HepG2 (cell line): ENCODE results near the gene CHD9. TPM values are rescaled to one million over a fixed set of nuclear protein-coding genes. Genes with fewer than 3 reads are reported as not detected.

Source experiments
- CAMTA2 ChIP-seq: sonication (generic); formaldehyde crosslinking; IDR thresholded peaks from 2 replicates; pipeline ENCODE4 v1.4.0; 2020; ENCODE audit warnings: mild to moderate bottlenecking, missing genetic modification reagents, borderline replicate concordance
- CC2D1A ChIP-seq: sonication (generic); formaldehyde crosslinking; IDR thresholded peaks from 2 replicates; pipeline ENCODE4 v1.8.1; 2023; ENCODE audit warnings: mild to moderate bottlenecking, missing genetic modification reagents
- CENPX ChIP-seq: sonication (generic); formaldehyde crosslinking; IDR thresholded peaks from 2 replicates; pipeline ENCODE4 v1.9.0; 2021; ENCODE audit warnings: mild to moderate bottlenecking, missing genetic modification reagents, moderate library complexity
- GPN1 ChIP-seq: sonication (generic); formaldehyde crosslinking; IDR thresholded peaks from 2 replicates; pipeline ENCODE4 v1.5.1; 2020; ENCODE audit warnings: missing genetic modification reagents, borderline replicate concordance
- HNF4G ChIP-seq, 2 experiments: sonication (generic) in 1 of 2; formaldehyde crosslinking in 1 of 2; IDR thresholded peaks; 2 replicates each; pipeline versions ENCODE4 v1.4.0 to v1.6.1; 2011 to 2020; ENCODE audit warnings: borderline replicate concordance in 2 of 2, low read depth in 2 of 2, mild to moderate bottlenecking in 2 of 2, low read length in 1 of 2, missing genetic modification reagents in 1 of 2, moderate library complexity in 1 of 2
- MTA3 ChIP-seq: sonication (generic); formaldehyde crosslinking; IDR thresholded peaks from 2 replicates; pipeline ENCODE4 v1.4.0; 2020; ENCODE audit warnings: missing genetic modification reagents
- NPAS2 ChIP-seq: sonication (generic); formaldehyde crosslinking; IDR thresholded peaks from 2 replicates; pipeline ENCODE4 v1.8.0; 2022; ENCODE audit warnings: mild to moderate bottlenecking, missing genetic modification reagents, borderline replicate concordance
- NR2F2 ChIP-seq: IDR thresholded peaks from 2 replicates; pipeline ENCODE4 v1.6.1; 2012; ENCODE audit warnings: low read depth, inconsistent platforms, borderline replicate concordance
- RBM39 ChIP-seq: fragments of 200-400 bp; formaldehyde crosslinking; IDR thresholded peaks from one replicate; pipeline ENCODE4 v1.6.1; 2018; ENCODE audit warnings: antibody characterized with exemption, mild to moderate bottlenecking, low read depth, low read length; ENCODE audit not compliant: poor library complexity, severe bottlenecking
- SATB2 ChIP-seq: sonication (generic); formaldehyde crosslinking; IDR thresholded peaks from 2 replicates; pipeline ENCODE4 v1.5.0; 2020; ENCODE audit warnings: missing genetic modification reagents
- SP1 ChIP-seq, 2 experiments: fragments of 450-650 bp in 1 of 2; sonication (generic) in 1 of 2; formaldehyde crosslinking in 1 of 2; IDR thresholded peaks; 2 replicates each; pipeline versions ENCODE4 v1.4.0 to v1.6.1; 2016 to 2020; ENCODE audit warnings: missing genetic modification reagents in 1 of 2
- ZMYM2 ChIP-seq: sonication (generic); formaldehyde crosslinking; IDR thresholded peaks from 2 replicates; pipeline ENCODE4 v1.8.0; 2022; ENCODE audit warnings: mild to moderate bottlenecking, missing genetic modification reagents
- ZNF207 ChIP-seq: fragments of 450-650 bp; IDR thresholded peaks from 2 replicates; pipeline ENCODE4 v1.6.1; 2016; ENCODE audit warnings: antibody characterized with exemption, borderline replicate concordance
- ZNF720 ChIP-seq: sonication (generic); formaldehyde crosslinking; IDR thresholded peaks from 2 replicates; pipeline ENCODE4 v1.4.0; 2020; ENCODE audit warnings: missing genetic modification reagents
- ZNF772 ChIP-seq: sonication (generic); formaldehyde crosslinking; IDR thresholded peaks from 2 replicates; pipeline ENCODE4 v1.5.0; 2020; ENCODE audit warnings: mild to moderate bottlenecking, missing genetic modification reagents
- ZSCAN21 ChIP-seq: sonication (generic); formaldehyde crosslinking; IDR thresholded peaks from 2 replicates; pipeline ENCODE4 v1.8.0; 2022; ENCODE audit warnings: mild to moderate bottlenecking, missing genetic modification reagents, moderate library complexity, borderline replicate concordance
- polyA plus RNA-seq, 8 experiments: library from polyadenylated mRNA; depleted of rRNA in 3 of 8; stranded (reverse) in 7 of 8; unstranded in 1 of 8; fragments of >200 nt; fragmentation: Illumina TruSeq in 4 of 8; extraction: Trizol in 4 of 8; gene quantifications; 2 replicates each; pipeline versions ENCODE4 v1.2.1 to v1.2.3, GENCODE V29; 2011 to 2016; ENCODE audit warnings: low read depth in 4 of 8, missing spikeins in 1 of 8, mixed read lengths in 1 of 8; ENCODE audit not compliant: insufficient read depth in 1 of 8
- total RNA-seq, 5 experiments: library from RNA; depleted of rRNA; stranded (reverse); fragments of >200 nt; fragmentation: Illumina TruSeq; extraction: Trizol; gene quantifications; 2 replicates each; pipeline ENCODE4 v1.2.3, GENCODE V29; 2016; ENCODE audit warnings: low read depth in 1 of 5
- TF ChIP-seq, protein P1 (sequence below): sonication (generic); formaldehyde crosslinking; IDR thresholded peaks from 2 replicates; pipeline ENCODE4 v1.4.0; 2020; ENCODE audit warnings: mild to moderate bottlenecking, low read depth, missing genetic modification reagents
- TF ChIP-seq, protein P2 (sequence below): IDR thresholded peaks from 2 replicates; pipeline ENCODE4 v1.6.1; 2018; ENCODE audit warnings: missing genetic modification reagents, mild to moderate bottlenecking, missing compliant biosample characterization
- TF ChIP-seq, protein P3 (sequence below): sonication (generic); formaldehyde crosslinking; IDR thresholded peaks from 2 replicates; pipeline ENCODE4 v1.9.0; 2021; ENCODE audit warnings: missing genetic modification reagents, borderline replicate concordance

The CHD9 gene
- total and polyA plus RNA-seq, 2 of the 13 experiments (the other 11 are each of a cell fraction or from before 2014, with no cell fraction given): 23.4 to 27.7 TPM

DNA sequence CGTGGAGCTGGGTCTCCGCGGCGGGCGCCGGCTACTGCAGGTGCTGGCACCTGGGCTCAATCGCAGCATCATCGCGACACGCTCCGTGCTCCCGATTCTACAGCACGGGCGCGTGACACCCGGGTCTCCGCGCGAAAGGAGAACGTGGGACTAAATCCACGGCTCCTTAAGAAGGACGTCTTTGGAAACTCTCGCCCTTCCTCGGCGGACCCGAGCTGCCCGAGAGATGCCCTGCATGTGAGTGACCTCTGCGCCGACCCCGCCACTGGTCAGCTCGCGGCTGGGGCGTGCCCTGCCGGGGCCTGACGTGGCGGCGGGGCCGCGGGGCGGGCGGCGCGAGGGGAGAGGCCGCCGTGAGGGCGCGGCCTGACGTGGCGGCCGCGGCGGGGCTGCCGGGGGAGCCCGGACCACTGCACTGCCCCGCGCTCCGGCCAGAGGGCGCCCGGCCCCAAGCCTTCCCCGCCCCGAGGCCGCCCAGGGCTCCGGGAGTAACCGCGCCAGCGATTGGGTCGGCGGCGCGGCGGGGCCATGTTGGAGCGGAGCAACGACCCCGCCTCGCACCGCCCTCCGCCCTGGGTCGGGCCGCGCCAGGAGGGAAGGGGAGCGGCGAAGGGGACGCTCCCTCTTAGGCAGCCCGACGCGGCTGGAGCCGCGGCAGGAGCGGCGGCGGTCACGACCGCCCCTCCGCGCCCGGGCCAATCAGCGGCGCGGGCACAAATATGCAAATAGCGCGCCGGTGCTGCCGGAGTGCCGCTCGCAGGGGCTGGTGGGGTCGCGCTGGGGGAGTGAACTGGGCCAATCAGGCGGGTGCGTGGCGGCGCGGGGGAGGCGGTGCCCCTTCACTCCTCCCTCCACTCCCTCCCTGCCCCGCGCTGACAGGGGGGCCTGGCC, 75.6 kb downstream of the CHD9 start (continued):
- TF ChIP-seq HNF4G (IDR thresholded peaks at IDR 0.05; ENCODE audit: borderline replicate concordance, low read depth, low read length) (peak; percentile 48; the same call in 1 of the 2 replicates), HNF4G (CRISPR knock-in tag; IDR thresholded peaks at IDR 0.05; ENCODE audit: borderline replicate concordance, low read depth) (no peak), GPN1 (CRISPR knock-in tag) (no peak), CC2D1A (no peak), CAMTA2 (CRISPR knock-in tag) (no peak), SATB2 (CRISPR knock-in tag) (0 out of 2 replicates have a peak, but pooled peaks have one; percentile 64), ZNF772 (CRISPR knock-in tag) (peak; percentile 32), RBM39 (no peak), MTA3 (no peak), NPAS2 (no peak), ZNF207 (no peak), ZNF720 (no peak), ZMYM2 (no peak), NR2F2 (peak; percentile 20; the same call in 1 of the 2 replicates), ZSCAN21 (CRISPR knock-in tag) (no peak; the same call in 1 of the 2 replicates), CENPX (no peak), SP1 (IDR thresholded peaks at IDR 0.05) (no peak), SP1 (CRISPR knock-in tag; IDR thresholded peaks at IDR 0.05) (peak; percentile 76)
- TF ChIP-seq, protein P1, sequence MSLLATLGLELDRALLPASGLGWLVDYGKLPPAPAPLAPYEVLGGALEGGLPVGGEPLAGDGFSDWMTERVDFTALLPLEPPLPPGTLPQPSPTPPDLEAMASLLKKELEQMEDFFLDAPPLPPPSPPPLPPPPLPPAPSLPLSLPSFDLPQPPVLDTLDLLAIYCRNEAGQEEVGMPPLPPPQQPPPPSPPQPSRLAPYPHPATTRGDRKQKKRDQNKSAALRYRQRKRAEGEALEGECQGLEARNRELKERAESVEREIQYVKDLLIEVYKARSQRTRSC (CRISPR knock-in tag): peak; percentile 59; the same call in 1 of the 2 replicates
- TF ChIP-seq, protein P2, sequence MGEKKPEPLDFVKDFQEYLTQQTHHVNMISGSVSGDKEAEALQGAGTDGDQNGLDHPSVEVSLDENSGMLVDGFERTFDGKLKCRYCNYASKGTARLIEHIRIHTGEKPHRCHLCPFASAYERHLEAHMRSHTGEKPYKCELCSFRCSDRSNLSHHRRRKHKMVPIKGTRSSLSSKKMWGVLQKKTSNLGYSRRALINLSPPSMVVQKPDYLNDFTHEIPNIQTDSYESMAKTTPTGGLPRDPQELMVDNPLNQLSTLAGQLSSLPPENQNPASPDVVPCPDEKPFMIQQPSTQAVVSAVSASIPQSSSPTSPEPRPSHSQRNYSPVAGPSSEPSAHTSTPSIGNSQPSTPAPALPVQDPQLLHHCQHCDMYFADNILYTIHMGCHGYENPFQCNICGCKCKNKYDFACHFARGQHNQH (CRISPR knock-in tag): peak; percentile 50
- TF ChIP-seq, protein P3, sequence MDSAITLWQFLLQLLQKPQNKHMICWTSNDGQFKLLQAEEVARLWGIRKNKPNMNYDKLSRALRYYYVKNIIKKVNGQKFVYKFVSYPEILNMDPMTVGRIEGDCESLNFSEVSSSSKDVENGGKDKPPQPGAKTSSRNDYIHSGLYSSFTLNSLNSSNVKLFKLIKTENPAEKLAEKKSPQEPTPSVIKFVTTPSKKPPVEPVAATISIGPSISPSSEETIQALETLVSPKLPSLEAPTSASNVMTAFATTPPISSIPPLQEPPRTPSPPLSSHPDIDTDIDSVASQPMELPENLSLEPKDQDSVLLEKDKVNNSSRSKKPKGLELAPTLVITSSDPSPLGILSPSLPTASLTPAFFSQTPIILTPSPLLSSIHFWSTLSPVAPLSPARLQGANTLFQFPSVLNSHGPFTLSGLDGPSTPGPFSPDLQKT: no peak; the same call in 1 of the 2 replicates
